GM12875 (cell line): Measurements from ENCODE around the gene ACBD5.

Experiments
- H3K4me3 ChIP-seq: one replicate; pipeline ENCODE4 v1.5.1; 2011; ENCODE audit warnings: low read depth, low read length, control low read depth
- TF ChIP-seq, protein P1 (sequence below): IDR thresholded peaks from 2 replicates; pipeline ENCODE4 v1.5.1; 2011; ENCODE audit warnings: low read depth, mild to moderate bottlenecking, control low read depth, inconsistent platforms, low read length, moderate library complexity, borderline replicate concordance; ENCODE audit not compliant: insufficient read depth

The ACBD5 gene

DNA sequence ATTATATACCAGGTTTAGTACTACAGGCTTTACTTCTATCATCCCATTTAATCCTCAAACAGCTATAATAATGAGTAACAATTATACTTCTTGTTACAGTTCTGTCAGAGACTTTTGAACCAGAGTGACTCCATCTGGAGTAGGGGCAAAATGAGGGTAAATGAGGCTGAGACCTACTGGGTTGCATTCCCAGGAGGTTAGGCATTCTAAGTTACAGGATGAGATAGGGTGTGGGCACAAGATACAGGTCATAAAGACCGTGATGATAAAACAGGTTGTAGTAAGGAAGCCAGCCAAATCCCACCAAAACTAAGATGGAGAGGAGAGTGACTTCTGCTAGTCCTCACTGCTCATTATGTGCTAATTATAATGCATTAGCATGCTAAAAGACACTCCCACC is 90.3 kb downstream of the ACBD5 start:
- no peak overlapping the region for H3K4me3 ChIP-seq

DNA sequence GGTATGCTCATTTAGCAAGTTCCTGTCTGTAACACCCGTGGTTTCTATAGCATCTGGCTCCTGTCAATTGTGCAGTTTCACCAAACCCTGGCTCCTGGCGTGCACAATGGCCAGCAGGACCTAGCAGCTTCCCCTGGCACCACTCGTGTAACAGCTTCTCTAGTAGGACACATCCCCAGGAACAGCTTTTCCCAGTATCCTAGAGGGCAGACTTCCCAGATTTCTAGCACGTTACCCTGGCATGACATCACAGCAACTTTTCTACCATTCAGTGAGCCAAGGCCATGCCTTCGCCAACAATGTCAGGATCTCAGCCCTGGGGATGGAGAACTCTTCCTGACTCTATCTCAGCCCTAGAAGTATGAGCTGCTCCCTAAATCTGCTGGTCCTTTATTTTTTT is 92.9 kb downstream of the ACBD5 start:
- TF ChIP-seq, protein P1, sequence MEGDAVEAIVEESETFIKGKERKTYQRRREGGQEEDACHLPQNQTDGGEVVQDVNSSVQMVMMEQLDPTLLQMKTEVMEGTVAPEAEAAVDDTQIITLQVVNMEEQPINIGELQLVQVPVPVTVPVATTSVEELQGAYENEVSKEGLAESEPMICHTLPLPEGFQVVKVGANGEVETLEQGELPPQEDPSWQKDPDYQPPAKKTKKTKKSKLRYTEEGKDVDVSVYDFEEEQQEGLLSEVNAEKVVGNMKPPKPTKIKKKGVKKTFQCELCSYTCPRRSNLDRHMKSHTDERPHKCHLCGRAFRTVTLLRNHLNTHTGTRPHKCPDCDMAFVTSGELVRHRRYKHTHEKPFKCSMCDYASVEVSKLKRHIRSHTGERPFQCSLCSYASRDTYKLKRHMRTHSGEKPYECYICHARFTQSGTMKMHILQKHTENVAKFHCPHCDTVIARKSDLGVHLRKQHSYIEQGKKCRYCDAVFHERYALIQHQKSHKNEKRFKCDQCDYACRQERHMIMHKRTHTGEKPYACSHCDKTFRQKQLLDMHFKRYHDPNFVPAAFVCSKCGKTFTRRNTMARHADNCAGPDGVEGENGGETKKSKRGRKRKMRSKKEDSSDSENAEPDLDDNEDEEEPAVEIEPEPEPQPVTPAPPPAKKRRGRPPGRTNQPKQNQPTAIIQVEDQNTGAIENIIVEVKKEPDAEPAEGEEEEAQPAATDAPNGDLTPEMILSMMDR: no peak
- no peak overlapping the region for H3K4me3 ChIP-seq

More for the DNA sequence above, 90.3 kb downstream of the ACBD5 start:
- TF ChIP-seq, protein P1: no peak

DNA sequence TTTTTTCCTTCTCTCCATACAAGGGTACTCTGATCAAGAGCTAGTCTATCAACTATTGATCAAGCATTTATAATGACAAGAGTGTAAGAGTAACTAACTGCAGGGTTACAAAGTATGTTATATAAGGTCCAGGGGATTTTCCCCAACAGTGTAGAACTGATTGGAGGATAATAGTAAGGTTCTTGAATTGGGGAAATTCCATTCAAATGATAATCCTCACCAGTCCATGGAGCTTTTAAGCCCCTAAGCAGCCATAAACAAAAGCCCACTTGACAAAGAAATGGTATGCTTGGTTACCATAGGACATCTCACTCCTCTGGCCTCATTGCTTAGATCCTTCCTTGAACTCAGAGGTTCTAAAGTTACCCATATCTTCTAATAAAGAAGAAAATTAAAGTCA is 94.7 kb downstream of the ACBD5 start:
- TF ChIP-seq, protein P1: no peak
- H3K4me3 ChIP-seq: no peak overlapping the region
